ENCODE results near the gene ZIC2. TPM values are rescaled to one million over a fixed set of nuclear protein-coding genes. Genes with fewer than 3 reads are reported as not detected.

The ZIC2 gene
- total RNA-seq, 1 experiment from 2014 or later = 13.6 TPM

DNA sequence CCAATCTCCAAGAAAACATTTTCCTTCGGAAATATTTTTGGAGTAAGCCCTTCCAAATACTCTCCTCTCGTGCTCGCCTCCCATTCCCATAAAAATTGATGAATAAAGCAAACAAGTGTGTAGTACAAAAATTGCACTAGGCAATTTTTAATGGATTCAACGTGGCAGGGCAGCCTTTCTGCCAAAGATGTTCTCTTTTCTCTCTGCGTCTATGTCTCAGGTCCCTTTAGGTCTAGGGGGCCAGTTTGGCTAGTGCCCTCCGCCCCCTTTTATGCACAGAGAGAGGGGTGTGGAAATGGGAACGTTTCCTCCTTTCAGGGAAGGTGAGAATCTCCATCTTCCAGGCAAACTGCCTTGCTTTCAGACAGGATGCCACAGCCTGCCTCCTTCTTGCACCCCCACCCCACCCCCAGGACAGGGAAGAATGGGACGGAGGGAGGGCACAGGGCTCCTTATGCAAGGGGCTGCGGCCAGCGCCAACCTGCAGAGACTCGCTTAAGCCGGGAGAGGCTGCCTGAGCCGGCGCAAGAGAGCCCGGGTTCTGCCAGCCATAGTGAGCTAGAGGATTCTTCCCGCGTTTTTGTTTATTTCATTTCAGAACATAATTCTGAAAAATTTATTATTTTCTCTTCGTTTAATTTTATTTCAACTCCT is 2.7 kb upstream of the ZIC2 start:
- DNase-seq = no peak
- no peaks in the 10 kb centered on the region for H3K36me3 ChIP-seq (ENCODE audit: low read depth)
- peaks cover 4% of the 10 kb centered on the region; the same call in 1 of the 2 replicates for H3F3A ChIP-seq (ENCODE audit: insufficient read depth, low read depth)
- peaks cover 16% of the 10 kb centered on the region for H3K79me2 ChIP-seq (ENCODE audit: low read depth)
- peak overlapping the region; percentile 83 for H2AFZ ChIP-seq
- peak overlapping the region; percentile 93 for H3K4me2 ChIP-seq
- no peaks in the 10 kb centered on the region for H3K9me2 ChIP-seq (ENCODE audit: insufficient read depth)
- POLR2A ChIA-PET (ENCODE audit: unreplicated experiment) = no interaction called here
- H3K9me3 ChIP-seq (ENCODE audit: insufficient read depth, low read depth) = no peaks in the 10 kb centered on the region
- no peaks in the 10 kb centered on the region for H3K27me3 ChIP-seq (ENCODE audit: insufficient read depth, low read depth)
- H3K27ac ChIP-seq = no peak overlapping the region
- CTCF ChIA-PET = no interaction called here
- H3K4me1 ChIP-seq (replicated peaks; ENCODE audit: insufficient read depth) = peaks cover 7% of the 10 kb centered on the region
- BruUV-seq (replicated peaks) = no TSS peak
- H4K20me1 ChIP-seq (ENCODE audit: insufficient read depth) = peaks cover under 1% of the 10 kb centered on the region; the same call in 1 of the 2 replicates
- intact Hi-C loops (cut with micrococcal nuclease; ENCODE audit: unreplicated experiment) = no loop called here
- TF ChIP-seq, protein P1, sequence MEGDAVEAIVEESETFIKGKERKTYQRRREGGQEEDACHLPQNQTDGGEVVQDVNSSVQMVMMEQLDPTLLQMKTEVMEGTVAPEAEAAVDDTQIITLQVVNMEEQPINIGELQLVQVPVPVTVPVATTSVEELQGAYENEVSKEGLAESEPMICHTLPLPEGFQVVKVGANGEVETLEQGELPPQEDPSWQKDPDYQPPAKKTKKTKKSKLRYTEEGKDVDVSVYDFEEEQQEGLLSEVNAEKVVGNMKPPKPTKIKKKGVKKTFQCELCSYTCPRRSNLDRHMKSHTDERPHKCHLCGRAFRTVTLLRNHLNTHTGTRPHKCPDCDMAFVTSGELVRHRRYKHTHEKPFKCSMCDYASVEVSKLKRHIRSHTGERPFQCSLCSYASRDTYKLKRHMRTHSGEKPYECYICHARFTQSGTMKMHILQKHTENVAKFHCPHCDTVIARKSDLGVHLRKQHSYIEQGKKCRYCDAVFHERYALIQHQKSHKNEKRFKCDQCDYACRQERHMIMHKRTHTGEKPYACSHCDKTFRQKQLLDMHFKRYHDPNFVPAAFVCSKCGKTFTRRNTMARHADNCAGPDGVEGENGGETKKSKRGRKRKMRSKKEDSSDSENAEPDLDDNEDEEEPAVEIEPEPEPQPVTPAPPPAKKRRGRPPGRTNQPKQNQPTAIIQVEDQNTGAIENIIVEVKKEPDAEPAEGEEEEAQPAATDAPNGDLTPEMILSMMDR (conservative IDR thresholded peaks at IDR 0.05) = no peak
- no peak for TF ChIP-seq EZH2 (IDR thresholded peaks at IDR 0.05; ENCODE audit: low read depth)
- H3K4me3 ChIP-seq = peak overlapping the region; percentile 98

DNA sequence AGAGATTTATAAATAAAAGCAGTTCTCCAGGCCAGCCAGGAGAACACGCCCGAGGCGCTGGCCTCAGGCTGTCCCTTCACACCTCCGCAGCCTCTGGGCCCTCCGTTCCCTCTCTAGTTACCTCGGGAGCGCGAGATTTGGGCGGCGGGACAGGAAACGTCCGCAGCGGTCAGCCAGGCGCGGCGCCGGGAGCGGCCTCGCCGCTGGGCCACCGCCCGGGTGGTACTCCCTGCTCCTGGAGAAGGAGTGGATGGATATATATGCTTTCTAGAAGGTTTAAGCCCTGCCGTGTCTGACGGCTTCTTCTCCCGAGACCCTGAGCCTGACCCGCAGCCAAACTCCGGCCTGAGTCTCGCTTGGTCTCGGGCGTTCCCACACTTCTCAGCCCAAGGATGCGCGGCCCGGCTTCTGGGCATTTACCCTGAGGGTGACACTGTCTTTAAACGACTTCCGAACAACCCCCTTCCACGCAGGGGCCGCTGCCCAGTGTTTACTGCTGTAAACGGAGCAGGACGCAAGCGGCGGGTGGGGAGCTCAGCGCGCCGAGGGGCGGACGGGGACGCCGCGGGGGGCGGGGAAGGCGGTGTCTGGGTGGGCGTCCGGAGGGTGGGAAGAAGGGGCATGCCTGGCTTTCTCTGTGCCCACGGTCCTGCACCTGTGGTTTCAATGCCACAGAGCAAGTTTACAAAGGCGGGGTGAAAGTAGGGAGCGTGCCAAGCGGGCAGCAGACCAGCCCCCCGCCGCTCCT is 2.0 kb upstream of the ZIC2 start:
- Histone ChIP-seq H3K79me2 (ENCODE audit: low read depth) (peaks cover 23% of the 10 kb centered on the region), H3K36me3 (ENCODE audit: low read depth) (no peaks in the 10 kb centered on the region), H3K4me1 (replicated peaks; ENCODE audit: insufficient read depth) (peaks cover 13% of the 10 kb centered on the region), H3K27me3 (ENCODE audit: insufficient read depth, low read depth) (no peaks in the 10 kb centered on the region), H3F3A (ENCODE audit: insufficient read depth, low read depth) (peaks cover 4% of the 10 kb centered on the region; the same call in 1 of the 2 replicates), H4K20me1 (ENCODE audit: insufficient read depth) (peaks cover 7% of the 10 kb centered on the region; the same call in 1 of the 2 replicates), H3K9me2 (ENCODE audit: insufficient read depth) (no peaks in the 10 kb centered on the region), H3K4me3 (peak overlapping the region; percentile 98), H3K9me3 (ENCODE audit: insufficient read depth, low read depth) (no peaks in the 10 kb centered on the region), H3K27ac (no peak overlapping the region), H2AFZ (peak overlapping the region; percentile 83), H3K4me2 (peak overlapping the region; percentile 93)
- no peak for TF ChIP-seq EZH2 (IDR thresholded peaks at IDR 0.05; ENCODE audit: low read depth)
- TF ChIP-seq, protein P1 (conservative IDR thresholded peaks at IDR 0.05) = no peak
- ChIA-PET CTCF (interaction anchor here (0.5 to 0.6 kb wide), 2 partner anchors 258 to 414 kb away, joined by 3 to 6 read pairs; no protein-coding TSS in a partner anchor), POLR2A (ENCODE audit: unreplicated experiment) (interaction anchor here (1.8 kb wide), 1 partner anchor 9 kb away, joined by 14 read pairs; no protein-coding TSS in a partner anchor)
- TSS peak; percentile 35 for BruUV-seq (replicated peaks)
- peak; percentile 46 to 54 for DNase-seq
- intact Hi-C loops (cut with micrococcal nuclease; ENCODE audit: unreplicated experiment) = loop anchor here (1.0 to 10.0 kb wide), 4 partner anchors 110 to 537 kb away; partner anchors contain the start of gene PCCA

DNA sequence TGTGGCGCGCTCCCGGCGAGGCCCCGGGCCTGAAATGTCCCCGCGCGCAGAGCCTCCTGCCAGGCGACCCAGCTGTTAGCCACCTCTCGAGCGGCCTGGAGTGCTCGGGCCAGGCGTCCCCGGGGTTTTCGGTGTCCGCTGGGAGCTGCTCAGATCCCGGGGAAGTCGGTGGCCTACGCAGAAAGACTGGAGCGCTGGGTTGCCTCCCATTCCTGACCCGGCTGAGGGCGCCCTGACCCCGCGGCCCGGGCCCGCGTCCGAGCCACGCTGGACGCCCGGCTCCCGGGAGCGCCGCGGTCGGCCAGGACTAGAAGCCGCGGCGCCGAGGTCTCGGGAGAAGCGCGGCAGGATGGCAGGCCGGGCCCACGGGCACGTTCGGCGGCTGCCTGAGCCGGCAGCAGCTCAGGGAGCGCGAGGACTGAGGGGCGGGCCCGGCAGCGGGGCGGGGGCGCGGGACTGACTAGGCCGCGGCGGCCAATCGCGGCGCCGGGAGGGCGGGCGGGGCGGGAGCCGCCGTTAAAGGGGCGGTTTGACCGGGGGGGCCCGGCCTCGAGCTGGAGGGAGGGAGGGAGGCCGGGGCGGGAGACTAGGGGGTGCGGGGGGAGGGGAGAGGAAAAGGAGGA is 1.3 kb upstream of the ZIC2 start:
- ChIA-PET POLR2A (ENCODE audit: unreplicated experiment) (interaction anchor here (0.7 to 1.8 kb wide), 2 partner anchors 10 to 323 kb away, joined by 3 to 14 read pairs; no protein-coding TSS in a partner anchor), CTCF (interaction anchor here (0.5 kb wide), 1 partner anchor 413 kb away, joined by 3 read pairs; no protein-coding TSS in a partner anchor)
- Histone ChIP-seq H3K4me2 (peak overlapping the region; percentile 93), H3K9me3 (ENCODE audit: insufficient read depth, low read depth) (no peaks in the 10 kb centered on the region), H3K36me3 (ENCODE audit: low read depth) (no peaks in the 10 kb centered on the region), H3K4me1 (replicated peaks; ENCODE audit: insufficient read depth) (peaks cover 15% of the 10 kb centered on the region), H3F3A (ENCODE audit: insufficient read depth, low read depth) (peaks cover 4% of the 10 kb centered on the region; the same call in 1 of the 2 replicates), H3K9me2 (ENCODE audit: insufficient read depth) (no peaks in the 10 kb centered on the region), H3K4me3 (peak overlapping the region; percentile 98), H4K20me1 (ENCODE audit: insufficient read depth) (peaks cover 7% of the 10 kb centered on the region; the same call in 1 of the 2 replicates), H3K27ac (peak overlapping the region; percentile 64), H2AFZ (peak overlapping the region; percentile 92), H3K27me3 (ENCODE audit: insufficient read depth, low read depth) (no peaks in the 10 kb centered on the region), H3K79me2 (ENCODE audit: low read depth) (peaks cover 28% of the 10 kb centered on the region)
- no TSS peak for BruUV-seq (replicated peaks)
- peak; percentile 71 to 85 for DNase-seq
- no peak for TF ChIP-seq EZH2 (IDR thresholded peaks at IDR 0.05; ENCODE audit: low read depth)
- TF ChIP-seq, protein P1 (conservative IDR thresholded peaks at IDR 0.05) = no peak; the same call in 1 of the 2 replicates
- intact Hi-C loops (cut with micrococcal nuclease; ENCODE audit: unreplicated experiment) = loop anchor here (1.0 to 10.0 kb wide), 4 partner anchors 109 to 538 kb away; partner anchors contain the start of gene PCCA

Data from PC-9 (cell line).